SK-MEL-5 (cell line): ENCODE results near the gene SEC14L2. TPM values are rescaled to one million over a fixed set of nuclear protein-coding genes. Genes with fewer than 3 reads are reported as not detected.
"Not testable (repeated sequence)": the region's sequence is repeated elsewhere in the genome, so short reads cannot be mapped to it uniquely, and the experiment has no call there.

Source experiments
- DNase-seq: peaks from one replicate; pipeline ENCODE4 v3.0.0-alpha.2; 2016; ENCODE audit warnings: low read depth, low spot score
- in situ Hi-C: cut with HindIII; loops from 2 replicates; pipeline ENCODE4 v1.10.0; 2016; ENCODE audit warnings: low sequenced_read_pairs, high pct_unique_total_duplicates, low pct_unique_long_range_greater_than_20kb
- total RNA-seq: library from RNA; depleted of rRNA; stranded (reverse); fragments of >200 nt; shearing (Covaris generic); gene quantifications from 2 replicates; pipeline ENCODE4 v1.2.3, GENCODE V29; 2014

The SEC14L2 gene
- total RNA-seq, 1 experiment from 2014 or later: 4.0 TPM

DNA sequence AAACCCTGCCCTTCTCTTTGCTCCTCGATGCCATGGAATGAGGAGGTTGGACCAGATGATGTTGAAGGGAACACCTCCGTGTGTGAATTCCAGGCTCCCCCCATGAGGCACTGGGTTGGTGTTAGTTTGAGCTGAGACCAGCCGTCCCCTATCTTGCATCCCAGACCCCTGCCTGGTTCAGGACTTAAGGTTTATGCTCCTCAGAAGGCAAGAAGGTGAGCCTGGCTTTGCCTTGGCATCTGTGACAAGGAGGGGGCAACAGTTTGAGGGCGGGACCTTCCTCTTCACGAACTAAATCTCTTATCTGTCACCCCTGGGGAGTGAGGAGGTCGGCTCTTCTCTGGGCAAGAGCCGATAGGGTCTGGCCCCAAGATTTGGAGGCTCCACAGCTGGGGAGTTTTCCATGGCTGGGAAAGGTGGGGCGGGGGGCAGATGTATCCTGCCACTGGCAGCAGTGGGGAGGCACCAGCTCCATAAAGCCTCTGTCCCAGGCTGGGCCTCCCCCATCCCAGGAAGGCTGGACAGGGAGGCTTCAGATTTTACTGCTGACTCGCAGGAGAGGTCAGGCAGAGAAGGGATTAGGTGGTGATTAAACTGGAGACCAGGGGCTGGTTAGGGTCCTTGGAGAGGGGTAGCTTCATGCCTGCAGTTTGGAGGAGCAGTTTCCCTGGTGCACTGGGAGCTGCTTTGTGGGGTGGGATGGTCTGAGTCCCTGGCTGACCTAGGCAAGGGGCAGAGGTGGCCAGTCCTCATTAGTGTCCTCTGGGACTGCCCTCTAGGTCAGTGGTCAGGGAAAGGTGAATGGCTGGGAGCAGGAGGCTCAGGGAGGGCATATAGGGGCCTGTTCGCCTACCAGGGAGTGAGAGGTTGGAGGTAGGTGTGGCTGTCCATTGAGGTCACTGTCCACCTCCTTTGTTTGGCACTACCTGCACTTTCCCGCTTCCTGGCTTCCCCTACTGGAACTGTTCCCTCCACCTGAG lies 1.1 kb downstream of the SEC14L2 start:
- in situ Hi-C loops: loop anchor here (25.0 kb wide), 1 partner anchor 111 kb away; the partner anchor contains the start of gene CASTOR1
- no peak for DNase-seq

DNA sequence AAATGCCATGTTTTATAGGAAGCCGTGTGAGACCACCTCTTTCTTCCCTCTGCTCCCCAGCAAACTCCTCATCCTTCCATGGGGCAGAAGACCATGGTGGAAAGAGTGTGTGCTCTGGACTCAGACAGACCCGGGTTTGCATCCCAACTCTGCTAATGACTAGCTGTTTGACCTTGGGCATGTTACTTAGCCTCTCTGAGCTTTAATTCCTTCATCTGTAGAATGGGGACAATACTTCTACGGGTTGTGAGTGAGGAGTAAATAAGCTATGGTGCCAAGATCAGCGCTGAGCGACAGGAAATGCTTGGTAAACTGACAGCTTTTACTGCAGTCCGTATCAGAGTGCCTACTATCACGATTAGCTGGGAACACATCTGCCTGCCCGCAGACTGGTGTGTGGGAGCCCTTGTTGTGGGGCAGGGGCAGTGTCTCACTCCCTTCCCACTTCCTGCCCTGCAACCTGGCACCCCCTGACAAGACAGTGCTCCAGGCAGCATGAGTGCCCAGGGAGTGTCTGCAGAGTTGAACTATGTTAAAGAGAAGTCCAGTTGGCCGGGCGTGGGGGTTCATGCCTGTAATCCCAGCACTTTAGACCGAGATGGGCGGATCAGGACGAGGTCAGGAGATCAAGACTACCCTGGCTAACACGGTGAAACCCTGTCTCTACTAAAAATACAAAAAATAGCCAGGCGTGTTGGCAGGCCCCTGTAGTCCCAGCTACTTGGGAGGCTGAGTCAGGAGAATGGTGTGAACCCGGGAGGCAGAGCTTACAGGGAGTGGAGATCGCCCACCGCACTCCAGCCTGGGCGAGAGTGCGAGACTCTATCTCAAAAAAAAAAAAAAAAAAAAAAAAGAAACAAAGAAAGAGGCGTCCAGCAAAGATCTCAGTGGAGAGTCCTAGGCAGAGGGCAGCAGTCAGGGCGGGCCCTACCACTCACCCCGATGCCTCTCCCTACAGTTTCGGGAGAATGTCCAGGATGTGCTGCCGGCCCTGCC lies 2.2 kb downstream of the SEC14L2 start:
- in situ Hi-C loops: loop anchor here (25.0 kb wide), 1 partner anchor 112 kb away; the partner anchor contains the start of gene CASTOR1

DNA sequence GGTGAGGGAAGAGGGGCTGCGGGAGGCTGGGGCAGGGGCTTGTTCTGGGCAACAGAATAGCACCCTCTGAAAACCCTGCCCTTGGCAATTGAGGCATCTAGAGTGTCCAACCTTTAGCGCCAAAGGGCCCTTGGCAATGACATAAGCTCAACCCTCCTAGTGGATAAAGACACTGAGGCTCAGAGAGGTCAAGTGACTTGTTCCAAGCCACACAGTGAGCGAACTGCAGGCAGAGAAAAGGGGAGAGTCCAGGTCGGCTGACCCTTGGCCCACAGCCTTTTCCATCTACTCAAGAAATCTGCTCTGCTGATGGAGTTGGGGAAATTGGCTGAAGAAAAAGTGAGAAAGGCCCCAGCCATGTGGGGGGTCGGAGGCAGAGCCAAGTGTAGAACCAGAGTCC lies 2.9 kb downstream of the SEC14L2 start:
- in situ Hi-C loops: loop anchor here (25.0 kb wide), 1 partner anchor 112 kb away; the partner anchor contains the start of gene CASTOR1
- DNase-seq: no peak

More for the DNA sequence above, 2.2 kb downstream of the SEC14L2 start:
- DNase-seq: no peak

DNA sequence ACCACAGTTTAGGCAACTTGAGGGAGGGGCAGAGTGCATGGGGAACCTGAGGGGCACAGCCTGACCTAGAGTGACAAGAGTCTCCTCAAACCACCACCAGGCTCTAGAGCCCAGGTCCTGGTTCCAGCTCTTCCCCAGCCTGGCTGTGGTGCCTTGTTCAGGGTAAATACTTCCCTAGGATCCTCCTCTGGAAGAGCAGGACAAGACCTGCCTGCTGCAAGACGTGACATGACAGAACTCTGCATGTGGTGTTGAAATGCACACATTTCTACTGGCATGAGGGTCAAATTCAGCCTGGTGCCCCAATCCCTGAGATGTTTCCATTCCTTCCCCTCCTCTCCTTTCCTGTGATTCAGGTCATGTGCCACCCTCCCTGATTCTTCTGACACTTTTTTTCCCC lies 3.3 kb downstream of the SEC14L2 start:
- in situ Hi-C loops: no loop called here
- DNase-seq: no peak

DNA sequence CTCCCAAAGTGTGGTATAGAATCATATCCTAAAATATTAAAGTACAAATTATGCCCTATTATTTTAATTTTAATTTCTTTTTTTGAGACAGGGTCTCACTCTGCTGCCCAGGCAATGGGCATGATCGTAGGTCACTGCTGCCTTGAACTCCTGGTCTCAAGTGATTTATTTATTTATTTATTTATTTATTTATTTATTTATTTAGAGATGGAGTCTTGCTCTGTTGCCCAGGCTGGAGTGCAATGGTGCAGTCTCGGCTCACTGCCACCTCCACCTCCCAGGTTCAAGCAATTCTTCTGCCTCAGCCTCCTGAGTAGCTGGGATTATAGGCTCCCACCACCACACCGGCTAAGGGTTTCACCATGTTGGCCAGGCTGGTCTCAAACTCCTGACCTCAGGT lies 4.2 kb downstream of the SEC14L2 start:
- in situ Hi-C loops, DNase-seq: not testable (repeated sequence)

DNA sequence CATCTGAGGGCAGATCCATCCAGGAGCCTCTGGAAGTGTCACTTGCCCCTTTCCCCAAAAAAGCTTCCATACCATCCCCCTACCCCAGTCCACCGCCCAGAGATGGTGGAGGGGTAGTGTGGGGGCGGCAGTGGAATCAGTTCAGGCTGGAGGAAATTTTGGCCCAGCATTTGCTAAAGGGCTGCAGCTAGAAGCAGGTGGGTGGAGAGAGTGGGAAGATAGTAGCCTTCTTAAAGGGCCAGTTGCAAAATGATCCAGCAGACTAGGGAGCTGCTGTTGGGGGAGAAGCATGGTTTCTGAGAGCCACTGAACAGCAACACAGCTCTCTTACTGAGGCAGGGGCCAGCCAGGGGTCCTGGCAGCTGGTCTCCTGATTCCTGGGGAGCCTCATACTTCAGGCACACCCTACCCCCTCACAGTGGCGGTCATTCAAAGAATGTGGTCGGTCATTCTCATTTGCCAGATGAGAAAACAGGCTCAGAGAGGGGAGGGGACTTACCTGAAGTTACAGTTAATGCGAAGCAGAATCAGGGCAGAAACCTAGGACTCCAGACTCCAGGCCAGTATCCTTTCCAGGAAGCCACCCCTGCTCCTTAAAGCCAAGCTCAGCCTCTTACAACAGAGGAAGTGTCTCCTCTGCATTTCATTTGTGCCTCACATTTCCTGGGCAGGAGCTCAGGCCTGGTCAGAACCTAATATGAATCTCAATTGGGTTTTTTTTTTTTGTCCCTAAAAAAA lies 5.4 kb downstream of the SEC14L2 start:
- DNase-seq: no peak
- in situ Hi-C loops: no loop called here

DNA sequence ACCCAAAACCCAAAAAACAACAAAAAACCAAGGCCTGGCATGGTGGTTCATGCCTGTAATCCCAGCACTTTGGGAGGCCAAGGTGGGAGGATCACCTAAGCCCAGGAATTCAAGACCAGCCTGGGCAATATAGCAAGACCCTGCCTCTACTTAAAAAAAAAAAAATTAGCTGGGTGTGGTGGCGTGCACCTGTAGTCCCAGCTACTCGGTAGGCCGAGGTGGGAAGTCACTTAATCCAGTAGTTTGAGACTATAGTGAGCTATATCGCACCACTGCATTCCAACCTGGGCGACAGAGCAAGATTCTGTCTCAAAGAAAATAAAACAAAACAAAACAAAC lies 5.9 kb downstream of the SEC14L2 start:
- DNase-seq, in situ Hi-C loops: not testable (repeated sequence)

DNA sequence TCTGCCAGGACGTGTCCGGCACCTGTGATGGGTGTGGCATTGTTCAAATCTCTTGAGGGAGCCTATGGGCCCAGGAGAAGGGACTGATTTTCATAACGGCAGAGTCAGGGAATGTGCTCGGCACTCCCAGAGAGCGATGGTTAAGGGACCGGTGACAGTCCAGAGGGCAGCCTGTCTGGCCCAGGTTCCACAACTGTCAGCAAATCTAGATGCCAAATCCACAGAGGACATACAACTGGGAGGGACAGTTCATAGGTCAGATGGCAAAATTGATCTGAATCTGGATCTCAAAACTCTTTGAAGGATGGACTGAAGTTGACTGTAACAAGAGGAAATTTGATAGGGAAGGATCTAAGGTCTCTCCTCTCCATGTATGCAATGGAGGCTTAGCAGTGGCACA lies 7.5 kb downstream of the SEC14L2 start:
- in situ Hi-C loops: no loop called here
- DNase-seq: no peak

DNA sequence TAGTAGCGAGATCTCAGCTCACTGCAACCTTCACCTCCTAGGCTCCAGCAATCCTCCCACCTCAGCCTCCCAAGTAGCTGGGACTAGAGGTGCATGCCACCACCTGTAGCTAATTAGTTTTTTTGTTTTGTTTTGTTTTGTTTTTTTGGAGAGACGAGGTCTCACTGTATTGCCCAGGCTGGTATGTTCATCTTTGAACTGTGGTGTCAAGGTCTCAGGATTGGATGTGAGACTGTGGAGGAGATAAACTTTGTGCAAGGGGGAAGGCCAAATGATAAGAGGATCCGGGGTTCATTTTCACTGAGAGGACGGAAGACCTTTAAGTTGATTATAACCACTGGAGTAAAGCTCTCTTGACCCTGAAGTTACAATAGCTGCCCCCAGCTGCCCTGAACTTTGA lies 8.9 kb downstream of the SEC14L2 start:
- DNase-seq: no peak
- in situ Hi-C loops: no loop called here

DNA sequence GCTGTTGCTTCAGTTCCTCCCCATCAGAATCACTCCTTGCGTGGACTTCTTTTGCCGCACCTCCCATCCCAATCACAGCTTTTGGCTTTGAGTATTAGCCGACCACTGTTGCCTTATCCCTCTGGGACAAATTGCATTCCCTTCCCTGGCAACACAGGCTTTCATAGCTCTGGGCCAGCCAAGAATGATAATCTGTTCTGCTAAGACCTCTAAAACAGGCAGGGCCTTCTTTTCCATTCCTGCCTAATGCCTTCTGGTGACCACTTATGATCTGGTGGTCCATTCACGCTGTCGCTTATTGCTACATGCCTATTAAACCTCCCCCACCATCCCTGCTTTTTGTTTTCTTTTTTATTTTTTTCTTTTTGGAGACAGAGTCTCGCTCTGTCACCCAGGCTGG lies 9.6 kb downstream of the SEC14L2 start:
- no peak for DNase-seq
- in situ Hi-C loops: no loop called here

DNA sequence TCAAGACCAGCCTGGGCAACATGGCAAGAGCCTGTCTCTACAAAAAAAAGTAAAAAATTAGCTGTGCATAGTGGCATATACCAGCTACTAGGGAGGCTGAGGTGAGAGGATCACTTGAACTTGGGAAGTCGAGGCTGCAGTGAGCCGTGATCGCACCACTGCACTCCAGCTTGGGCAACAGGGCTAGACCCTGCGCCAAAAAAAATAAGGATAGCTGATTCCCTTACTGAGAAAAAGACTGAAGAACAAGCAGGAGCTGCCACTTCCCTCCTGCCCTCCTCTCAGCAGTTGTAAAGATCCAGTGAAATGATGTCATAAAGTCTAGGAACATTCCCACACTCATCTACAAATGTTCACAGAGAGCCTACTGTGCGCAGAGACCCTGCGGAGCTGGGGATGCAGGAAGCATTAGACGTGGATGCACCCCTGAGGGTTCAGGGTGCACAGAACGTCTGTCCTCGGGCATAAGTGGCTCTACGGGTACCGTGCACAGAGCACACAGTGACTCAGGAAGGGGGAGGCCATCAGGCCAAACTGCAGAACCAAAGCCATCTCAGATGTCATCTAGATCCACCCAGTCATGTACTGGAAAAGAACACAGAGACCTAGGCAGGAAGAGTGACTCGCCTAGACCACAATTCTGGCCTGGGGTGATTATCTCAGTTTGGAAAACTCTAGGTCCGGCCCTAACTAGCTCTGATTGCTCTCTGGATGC lies 11.7 kb downstream of the SEC14L2 start:
- in situ Hi-C loops: no loop called here
- DNase-seq: no peak

DNA sequence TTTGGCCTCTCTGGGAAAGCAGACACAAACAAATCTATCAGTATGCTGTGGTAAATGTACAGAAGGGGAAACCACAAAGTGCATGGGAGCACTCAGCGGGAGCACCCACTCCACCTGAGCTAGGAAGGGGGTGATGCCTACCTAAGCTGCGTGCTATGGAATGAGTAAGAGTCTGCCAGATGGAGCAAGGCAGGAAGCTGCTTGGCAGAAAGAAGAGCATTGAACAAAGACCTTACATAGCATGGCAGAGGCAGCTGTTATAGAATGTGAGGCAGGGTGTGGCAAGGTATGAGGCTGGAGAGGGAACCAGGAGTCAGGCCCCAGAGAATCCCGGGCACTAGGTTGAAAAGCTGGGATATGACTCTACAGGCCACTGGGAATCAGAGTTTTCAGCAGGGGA lies 15.0 kb downstream of the SEC14L2 start:
- DNase-seq: no peak
- in situ Hi-C loops: no loop called here

DNA sequence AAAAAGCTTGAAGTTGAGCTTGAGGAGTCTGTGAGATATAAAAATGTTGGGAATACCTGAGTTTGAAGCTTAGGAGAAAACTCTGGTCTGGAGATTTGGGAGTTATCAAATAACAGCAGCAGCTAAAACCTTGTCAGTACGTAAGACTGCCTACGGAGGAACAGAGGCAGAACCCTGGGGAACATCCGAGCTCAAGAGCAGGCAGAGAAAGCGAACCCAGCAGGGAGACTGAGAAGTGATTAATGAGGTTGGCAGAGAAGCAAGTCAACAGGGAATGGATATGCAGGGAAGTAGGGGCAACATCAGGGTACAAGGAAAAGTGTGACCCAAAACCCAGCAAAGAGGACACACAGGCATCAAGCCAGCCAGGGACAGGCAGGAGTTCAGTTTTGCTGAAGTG lies 16.2 kb downstream of the SEC14L2 start:
- in situ Hi-C loops: no loop called here
- no peak for DNase-seq

DNA sequence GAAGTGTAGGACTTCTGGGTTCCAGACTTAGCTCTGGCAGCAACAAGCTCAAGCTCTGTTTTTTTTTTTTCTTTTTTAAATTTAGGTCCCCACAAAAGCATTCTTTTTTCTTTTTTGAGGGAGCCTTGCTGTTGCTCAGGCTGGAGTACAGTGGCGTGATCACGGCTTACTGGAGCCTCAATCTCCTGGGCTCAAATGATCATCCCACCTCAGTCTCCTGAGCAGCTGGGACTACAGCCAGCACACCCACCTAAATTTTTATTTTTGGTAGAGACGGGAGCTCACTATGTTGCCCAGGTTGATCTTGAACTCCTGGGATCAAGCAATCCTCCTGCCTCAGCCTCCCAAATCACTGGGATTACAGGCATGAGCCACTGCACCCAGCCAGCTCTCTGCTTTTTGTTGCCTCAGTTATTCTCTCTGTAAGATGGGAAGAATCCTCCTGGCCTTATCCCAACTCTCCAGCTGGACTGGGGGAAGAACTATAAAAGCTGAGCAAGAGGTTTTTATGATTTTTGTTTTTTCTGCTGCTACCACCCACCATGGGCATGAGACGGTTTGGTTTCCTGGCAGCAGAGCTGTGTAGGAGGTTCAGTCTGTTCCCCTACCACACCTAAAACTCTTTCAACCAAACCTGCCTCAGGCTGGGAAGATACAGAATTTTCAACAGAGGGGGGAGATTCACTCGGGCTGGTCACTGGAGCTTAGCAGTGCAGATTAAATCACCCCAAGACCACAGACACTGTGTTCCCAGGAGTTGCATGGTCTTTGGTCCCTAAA lies 17.1 kb downstream of the SEC14L2 start:
- in situ Hi-C loops: no loop called here
- DNase-seq: no peak

DNA sequence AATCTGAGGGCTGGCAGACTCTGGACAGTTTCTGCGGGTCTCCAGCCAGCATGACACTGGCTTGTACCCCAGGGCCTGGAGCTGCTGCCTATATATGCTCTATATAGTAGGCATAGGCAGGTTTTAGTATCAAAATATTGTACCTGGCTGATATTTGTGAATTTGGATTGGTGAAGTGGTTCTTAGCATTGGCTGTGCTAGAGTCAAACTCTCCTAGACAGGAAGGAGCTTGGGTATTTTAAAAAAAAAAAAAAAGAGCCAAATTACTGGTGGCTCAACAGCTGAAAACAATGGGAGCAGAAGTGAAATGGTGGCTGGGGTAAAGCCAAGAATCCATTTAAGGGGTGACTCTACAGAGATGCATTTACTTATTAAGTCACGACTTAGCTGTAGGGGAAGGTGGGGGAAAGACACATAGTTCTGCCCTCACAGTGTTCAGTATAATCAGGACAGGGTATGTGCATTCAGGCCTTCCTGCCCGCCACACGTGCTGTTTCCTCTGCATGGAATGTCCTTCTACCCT lies 17.8 kb downstream of the SEC14L2 start:
- in situ Hi-C loops: no loop called here

DNA sequence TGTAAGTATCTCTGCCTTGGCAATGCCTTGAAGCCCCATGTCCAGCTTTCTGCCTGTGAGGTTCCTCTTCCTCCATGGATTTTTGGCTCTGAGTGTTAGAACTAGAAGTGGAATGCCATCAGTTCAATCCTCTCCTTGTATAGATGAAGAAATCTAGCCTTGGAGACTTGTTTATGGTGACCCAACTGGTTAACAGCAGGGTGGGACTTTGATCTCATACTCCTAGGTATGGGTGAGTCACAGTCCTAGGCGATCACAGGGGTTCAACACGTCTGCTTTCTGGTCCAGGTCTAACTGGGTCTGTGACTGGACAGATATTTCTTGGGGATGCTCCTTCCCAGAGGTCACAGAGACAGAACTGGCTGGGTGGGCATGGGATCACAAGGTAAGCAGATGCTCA lies 19.6 kb downstream of the SEC14L2 start:
- DNase-seq: no peak
- in situ Hi-C loops: no loop called here

More for the DNA sequence above, 17.8 kb downstream of the SEC14L2 start:
- DNase-seq: no peak
